Activated CD4-positive, alpha-beta T cell treated with anti-CD3 and anti-CD28 coated beads, Interleukin-2, Interleukin-6, amounts not matched to agents 100 ng/mL and 50 ng/mL, durations not matched to agents 16 hours and 8 hours (primary cell): ENCODE data around the gene SNX7.

ENCODE experiments used
- DNase-seq: peaks from one replicate; pipeline ENCODE4 v3.0.0-alpha.2; 2020

The SNX7 gene

DNA sequence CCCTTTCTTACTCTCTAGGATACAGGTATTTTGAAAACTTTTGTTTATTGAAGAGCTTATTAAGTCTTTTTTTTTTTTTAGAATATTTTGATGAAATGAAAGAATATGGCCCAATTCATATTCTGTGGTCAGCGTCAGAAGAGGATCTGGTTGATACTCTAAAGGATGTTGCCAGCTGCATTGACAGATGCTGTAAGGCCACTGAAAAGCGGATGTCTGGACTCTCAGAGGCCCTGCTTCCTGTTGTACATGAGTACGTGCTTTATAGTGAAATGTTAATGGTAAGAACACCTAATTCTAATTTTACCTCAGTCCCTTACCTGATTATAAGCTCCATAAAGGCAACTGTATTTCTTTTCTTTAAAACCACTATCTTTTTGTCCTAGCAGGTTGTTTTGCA lies 37.1 kb downstream of the SNX7 start:
- DNase-seq = no peak

DNA sequence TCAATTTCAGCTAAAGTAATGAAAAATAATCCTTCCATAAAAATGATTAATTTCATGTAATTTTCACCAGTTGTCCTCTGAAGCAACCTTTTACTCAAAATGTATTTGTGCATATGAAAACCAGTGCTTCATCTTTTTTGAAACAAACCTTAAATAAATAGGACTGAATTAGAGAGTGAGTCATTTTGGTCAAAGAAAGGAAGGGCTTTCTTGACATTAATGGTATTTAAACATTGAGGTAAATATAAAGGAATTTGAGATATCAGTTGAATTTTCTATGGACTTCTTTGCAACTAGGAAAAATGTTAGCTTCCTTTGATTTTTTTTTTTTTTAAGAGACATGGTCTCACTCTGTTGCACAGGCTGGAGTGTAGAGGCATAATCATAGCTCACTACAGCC lies 38.7 kb downstream of the SNX7 start:
- no peak for DNase-seq

DNA sequence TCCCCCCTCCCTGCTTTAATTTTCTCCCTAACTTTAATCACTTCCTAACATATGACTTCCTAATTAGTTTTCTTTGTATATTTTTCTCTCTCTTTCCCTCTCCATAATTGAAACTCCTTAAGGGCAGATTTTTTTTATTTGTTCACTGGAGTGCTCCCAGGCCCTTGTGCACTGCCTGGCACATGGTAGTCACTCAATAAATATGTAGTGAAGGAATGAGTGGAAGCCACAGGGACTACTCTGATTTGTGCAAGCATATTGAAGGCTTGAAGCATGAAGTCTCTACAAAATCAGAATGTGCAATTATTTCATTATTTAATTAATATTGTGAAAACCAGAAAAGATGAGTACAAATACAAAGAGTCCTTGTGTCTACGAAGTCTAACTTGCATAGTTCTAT lies 41.5 kb downstream of the SNX7 start:
- DNase-seq = no peak

DNA sequence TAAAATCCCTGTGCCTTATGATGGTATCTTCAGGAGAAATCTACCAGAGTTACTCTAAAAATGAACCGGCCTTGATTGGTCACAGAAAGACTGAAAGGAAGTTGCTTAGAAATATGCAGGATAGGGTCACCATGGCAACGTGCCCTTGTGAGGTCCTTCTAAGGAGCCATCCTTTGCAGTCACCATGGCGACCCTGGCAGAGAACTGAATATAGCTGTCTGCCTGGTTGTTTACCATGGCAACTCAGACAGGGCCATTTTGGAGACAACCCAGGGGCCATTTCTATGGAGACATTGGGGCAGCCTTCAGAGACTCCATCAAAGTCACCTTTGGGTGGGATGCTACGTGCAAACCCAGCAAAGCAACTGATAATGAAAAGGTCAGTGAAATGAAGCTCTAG lies 43.0 kb downstream of the SNX7 start:
- no peak for DNase-seq

DNA sequence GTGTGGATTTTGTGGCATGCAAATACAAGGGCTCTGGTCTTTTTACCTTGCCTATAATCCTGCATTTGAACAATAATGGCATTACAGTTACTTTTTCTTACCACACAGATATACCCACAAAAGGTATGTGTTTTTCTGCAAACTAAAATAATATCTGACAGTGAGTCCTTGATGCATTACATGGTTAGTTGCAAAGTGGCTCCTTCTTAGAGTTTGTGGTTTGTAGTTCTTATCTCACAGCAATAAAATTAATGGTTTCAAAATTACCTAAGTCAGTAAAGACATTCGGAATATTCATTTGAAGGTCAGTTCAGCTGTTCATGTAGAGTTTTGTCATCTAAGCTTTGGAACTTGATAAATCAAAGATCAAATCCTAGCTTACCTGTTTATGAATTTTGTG lies 43.5 kb downstream of the SNX7 start:
- DNase-seq = no peak

DNA sequence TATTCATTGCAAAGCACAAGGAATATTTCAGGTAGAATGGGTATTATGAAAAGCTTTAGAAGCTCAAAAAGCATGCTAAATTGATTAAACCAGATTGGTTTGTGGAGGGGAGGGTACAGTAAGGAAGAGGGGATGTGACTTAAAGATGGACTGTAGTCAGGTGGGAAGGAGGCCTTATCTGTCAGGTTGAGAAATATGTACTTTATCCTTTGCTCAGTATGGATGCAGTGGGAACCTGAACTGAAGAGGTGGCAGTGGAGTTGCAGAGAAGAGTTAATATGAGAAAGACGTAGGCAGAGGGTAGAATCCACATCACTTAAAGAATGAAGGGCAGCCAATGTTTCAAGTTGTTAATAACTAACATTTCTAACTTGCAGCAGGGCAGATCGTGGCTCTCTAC lies 44.1 kb downstream of the SNX7 start:
- DNase-seq = no peak

DNA sequence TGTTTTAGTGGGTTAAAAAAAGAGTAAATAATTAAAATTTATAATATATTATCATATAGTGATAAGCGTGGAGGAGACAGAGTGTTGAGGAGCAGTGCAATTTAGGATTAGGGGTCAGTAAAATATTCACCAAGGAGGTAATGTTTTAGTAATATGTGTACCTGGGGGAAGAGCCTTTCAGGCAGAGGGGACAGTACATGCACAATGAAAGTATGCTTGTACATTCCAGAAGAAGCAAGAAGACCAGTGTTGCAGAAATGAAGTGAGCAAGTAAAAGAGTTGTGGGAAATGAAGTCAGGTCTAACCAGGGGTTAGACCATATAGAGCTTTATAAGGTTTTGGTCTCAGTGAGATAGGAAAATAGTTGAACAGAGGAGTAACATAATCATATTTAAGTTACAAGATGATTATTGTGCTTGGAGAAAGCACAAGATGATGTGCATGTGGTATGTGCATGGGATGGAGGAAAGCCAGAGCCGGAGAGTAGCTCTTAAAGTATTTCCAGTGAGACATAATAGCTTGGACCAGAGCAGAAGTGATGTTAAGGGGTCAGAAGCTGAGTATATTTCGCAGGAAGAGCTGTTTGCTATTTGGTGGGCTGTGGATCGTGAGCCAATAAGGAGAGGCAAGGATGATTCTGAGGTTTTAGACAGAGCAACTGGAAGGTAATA lies 44.8 kb downstream of the SNX7 start:
- no peak for DNase-seq

DNA sequence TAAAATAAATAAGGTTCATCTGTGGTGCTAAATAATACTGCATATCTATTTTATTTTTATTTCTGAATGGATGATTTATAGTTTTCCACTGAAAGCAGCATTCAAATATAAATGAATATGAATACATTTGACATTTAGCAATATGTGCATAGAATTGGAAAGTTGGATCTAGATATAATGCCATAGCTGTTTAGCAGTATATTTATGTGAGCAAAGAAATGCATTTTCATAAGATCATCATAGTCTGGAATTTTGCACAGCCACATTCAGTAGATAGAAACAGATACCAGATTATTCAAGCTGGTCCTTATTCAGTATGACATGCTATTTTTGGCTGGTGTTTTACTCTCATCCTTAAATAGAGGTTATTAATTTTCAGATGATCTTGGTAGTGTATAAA lies 46.0 kb downstream of the SNX7 start:
- DNase-seq = no peak

DNA sequence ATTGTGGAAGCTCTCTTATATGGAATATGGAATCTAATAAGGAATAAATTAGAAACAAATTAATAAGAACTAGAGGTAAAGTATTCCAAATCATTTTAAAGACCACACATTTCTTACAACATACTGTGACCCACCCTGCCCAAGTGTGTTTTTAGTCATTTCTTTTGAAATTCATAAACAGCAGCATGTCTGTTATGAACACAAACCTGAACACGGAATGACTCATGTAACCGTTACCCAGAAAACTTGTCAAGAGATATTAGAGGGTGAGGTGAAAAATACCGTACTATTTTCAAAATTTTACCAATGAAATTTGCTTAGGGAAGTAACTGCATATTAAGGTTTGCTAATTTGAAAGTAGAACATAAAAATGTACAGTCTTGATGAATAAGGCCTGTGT lies 48.4 kb downstream of the SNX7 start:
- no peak for DNase-seq

DNA sequence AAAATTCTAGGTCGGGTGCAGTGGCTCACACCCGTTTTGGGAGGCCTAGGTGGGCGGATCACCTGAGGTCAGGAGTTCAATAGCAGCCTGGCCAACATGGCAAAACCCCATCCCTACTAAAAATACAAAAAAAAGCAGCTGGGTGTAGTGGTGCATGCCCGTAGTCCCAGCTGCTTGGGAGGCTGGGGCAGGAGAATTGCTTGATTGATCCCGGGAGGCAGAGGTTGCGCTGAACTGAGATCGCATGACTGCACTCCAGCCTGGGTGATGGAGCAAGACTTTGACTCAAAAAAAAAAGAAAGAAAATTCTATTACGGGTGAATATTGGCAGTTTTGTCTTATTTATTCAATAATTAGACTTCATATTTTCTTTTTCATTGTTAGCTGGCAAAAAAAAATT lies 62.1 kb downstream of the SNX7 start:
- no peak for DNase-seq

DNA sequence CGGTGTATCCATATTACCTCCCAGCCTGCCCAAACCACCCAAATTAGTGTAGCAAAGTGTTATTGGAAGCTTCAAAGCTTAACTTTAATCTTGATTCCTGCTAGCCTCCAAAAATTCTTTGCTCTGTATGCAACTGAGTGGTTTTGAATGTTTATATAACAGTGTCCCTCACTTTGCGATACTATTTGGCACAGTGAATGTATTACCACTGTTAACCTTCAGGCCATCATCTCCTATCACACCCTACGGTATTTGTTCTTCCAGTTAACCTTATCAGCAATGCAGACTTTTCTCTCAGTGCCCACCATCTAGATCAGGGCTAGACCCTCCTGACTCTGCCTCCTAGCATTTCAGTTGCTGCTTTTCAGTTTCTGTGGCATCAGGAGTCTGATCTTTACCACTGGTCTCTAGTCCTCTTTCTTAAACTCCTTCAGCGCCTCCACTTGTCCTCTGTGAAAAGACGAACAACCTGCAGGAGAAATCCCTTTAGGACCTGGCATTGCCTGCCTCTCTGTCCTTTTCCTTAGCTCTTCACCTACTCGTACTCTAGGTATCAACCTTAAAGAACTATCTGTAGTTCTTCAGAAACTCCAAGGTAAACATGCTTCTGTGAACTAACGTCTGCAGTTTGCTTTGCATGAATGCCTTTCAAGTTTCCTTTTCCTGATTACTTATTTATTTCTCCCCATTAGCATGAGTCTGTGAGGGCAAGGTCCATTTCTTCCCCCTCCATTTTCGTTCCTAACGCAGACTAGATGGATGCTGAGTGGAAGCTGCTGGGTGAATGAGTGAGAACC lies 71.7 kb downstream of the SNX7 start:
- DNase-seq = no peak

DNA sequence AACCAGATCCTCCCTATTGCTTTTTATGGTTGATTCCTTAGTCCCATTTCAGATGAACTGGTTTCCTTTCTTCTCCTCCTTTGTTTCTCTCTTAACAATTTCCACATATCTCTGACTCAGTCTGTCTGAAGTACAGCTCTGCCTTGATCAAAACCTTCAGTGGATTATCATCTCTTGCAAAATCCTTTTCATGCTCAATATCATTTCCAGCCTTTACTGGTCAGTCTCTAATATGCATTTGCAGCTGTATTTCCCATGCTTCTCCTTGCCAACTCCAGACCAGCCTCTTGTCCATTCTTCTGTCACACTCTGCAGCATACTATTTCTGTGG lies 72.2 kb downstream of the SNX7 start:
- no peak for DNase-seq

DNA sequence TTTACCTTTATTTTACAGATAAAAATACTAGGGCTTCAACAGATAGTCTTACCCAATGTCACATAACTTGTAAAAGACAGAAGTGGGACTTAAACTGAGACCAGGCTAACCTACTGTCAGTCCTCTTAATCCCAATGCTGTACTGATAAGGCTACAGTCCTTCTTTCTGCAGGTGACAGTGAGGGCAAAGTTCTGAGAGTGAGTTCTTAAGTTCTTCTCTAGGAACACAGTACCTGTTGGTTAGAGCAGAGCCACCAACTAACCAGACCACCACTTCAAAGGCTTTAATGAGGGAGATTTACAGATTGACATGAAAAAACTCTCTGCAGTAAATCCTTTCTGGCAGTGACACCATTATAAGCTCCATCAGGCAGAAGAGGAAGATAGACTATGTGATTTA lies 74.2 kb downstream of the SNX7 start:
- DNase-seq = no peak

DNA sequence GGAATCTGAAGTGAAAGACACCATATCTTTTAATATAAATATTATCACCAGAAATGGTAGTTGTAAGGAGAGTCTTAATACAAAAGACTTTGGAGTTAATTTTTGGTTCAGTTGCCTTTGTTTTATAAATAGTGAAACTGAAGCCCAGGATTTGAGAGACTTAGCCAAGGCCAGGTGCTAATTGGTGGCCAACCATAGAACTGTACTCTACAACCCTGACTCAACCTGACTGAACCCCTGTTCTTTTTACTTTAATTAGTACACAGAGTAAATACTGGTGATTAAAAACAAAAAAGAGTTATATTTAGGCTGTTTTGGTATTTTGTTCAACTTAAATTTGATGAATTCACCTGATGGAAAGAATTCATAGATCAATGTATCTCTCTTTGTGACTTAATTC lies 76.3 kb downstream of the SNX7 start:
- DNase-seq = no peak

DNA sequence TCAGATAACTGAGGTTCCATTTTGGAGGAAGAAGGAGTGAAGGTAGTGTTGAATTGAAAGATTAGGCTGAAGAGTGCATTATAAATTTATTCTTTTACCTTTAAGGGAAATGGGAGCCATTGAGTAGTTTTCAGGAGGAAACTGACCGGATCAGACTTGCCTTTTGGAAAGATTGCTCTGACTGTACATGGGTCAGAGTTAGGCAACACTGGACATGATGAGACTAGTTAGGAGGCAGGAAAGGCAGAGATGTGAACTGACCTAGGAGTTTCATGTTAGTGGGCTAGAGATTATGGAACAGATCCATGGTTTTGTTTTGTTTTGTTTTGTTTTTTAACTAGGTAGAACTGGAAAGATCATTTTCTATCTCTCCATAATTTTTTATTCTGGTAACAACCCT lies 78.2 kb downstream of the SNX7 start:
- DNase-seq = no peak

DNA sequence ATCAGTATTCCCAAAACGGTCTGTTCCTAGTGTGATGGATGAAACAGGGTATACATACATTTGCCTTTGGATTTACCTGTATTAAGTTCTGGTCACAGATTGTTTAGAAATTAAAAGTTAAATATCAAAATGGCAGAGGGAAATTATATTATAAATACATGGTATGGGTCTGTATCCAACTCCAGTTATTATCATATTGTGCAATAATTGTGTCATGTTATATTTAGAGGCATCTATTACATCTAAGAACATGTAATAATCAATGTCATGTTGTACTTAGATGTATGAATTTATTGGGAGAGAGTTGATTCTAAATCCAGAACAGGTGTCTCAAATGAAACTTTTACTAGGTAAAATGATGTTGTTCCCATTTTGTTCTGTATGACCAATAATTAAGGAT lies 79.6 kb downstream of the SNX7 start:
- no peak for DNase-seq

DNA sequence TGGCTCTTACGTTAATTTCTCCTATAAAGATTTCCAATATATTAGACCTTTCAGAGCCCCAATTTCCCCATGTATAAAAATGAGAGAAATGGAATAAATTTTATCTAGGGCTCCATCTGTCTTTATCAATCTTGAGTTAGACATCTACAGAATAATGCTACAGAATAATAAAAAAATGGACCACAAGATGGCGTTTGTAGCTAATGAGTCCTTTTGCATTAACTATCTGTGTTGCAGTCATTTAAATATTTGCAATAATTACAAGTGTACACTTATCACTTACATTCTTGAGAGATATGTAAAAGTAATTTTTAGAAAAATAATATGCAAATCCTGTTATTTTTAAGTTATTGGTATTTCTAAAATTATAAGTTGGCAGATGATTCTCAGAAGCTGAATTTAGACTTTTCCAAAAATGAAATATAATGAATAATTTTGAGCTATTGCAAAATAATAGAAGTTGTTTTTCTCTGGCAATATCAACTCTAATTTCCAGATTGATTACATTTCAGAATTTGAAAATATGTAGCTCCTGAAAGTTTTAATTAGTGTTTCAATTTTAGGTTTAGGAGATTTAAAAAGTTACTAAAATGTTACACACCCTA lies 87.7 kb downstream of the SNX7 start:
- DNase-seq = peak; percentile 1

DNA sequence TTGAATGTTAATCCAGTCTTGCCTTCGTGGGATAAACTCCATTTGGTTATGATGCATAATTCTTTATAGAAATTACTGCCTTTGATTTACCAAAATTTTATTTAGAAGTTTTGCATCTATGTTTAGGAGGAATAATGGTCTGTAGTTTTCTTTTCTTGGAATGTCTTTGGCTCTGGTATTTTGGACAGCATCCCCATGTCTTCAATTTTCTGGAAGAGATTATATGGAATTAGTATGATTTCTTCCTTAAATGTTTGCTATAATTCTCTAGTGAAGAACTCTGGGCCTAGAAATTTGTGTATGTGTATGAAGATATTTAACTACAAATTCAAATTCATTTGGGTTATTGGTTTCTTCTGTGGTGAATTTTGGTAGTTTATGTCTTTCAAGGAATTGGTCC lies 92.7 kb downstream of the SNX7 start:
- DNase-seq = no peak

DNA sequence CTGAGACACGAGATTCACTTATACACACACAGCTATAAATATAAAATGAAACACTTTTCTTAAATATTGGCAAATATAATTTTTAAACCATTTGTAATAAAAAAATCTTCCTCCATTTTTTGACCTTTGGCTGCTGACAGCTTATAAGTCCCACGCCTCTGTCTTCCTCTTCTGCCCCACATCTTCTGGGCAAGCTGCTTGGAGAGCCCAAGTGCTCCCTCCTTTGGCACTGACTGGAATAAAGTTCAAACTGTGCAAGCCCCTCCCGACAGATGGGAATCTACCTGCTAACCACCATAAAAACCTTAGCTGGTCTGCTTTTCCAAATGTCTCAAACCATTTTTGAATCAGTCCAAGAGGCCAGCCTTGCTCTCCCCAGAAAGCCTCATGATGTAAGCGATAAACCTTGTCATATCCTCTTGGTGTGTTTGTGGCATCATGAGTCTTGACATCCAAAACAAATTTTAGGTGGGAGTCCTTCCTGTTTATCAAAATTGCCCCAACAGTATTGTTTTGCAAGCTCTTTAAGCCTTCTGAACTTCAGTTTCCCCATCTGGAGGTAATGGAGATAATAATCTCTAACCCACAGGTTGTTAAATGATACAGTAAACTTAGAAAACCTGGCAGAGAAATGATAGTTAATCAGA lies 99.8 kb downstream of the SNX7 start:
- DNase-seq = no peak

DNA sequence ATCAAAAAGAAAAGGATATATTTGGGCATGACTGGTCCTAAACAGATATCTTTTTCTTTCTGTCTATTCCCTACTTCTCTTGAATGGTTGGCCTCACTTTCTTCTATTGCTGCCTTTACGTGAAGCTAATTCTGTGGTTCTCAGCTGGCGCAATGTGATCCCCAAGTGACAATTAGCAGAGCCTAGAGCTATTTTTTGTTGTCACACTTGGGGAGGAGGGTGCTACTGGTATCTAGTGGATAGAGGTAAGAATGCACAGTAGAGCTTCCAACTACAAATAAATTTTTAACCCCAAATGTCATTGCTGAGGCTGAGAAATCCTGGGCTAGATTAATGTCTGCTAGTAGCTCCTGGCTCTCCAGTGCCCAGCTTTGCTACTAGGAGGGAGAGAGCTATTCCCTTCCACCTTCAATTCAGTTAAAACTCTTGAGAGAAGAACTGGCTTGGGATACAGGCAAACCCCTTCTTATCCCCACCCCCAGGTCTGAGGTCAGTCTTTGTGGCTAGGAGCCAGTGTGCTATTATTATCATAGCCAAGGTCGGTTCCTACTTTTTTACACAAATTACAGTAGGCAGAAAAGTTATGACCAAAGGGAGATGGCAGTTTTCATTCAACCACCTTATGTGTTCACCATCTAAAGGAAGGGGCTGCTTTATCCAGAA lies 102.1 kb downstream of the SNX7 start:
- DNase-seq = no peak

DNA sequence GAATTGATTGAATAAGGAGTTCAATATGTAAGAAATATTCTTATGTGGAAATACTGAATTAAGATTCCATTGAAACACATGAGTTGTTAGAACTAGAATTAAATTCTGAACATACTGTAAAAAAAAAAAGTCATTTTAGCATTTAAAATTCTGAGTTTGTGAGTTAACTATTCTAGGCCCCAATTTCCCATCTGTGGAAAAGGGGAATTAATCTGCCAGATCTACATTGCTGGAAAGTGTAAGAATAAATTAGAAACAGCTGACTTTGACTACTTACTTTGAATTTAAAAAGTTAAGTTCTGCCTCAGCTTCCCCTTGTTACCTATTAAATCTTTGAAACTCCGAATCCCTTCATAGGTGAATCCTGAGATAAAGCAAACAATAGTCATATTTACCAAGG lies 103.0 kb downstream of the SNX7 start:
- DNase-seq = no peak

DNA sequence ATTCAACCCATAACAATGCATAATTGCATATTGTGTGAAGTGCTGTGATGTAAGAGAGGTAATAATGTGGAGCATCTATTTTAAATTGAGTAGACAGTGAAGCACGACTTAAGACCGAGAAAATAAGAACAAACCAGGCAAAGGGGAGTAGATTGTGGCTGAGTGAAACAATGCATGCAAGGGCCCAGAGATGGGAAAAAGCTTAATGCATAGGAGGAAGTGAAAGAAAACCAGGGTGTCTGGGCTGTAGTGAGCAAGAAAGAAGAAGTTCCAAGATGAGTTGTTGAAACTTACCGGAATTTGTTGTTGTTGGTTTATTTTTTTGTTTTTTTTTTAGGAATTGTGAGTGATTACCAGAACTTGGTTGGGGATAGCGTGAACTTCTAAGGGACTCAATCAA lies 104.7 kb downstream of the SNX7 start:
- DNase-seq = no peak

DNA sequence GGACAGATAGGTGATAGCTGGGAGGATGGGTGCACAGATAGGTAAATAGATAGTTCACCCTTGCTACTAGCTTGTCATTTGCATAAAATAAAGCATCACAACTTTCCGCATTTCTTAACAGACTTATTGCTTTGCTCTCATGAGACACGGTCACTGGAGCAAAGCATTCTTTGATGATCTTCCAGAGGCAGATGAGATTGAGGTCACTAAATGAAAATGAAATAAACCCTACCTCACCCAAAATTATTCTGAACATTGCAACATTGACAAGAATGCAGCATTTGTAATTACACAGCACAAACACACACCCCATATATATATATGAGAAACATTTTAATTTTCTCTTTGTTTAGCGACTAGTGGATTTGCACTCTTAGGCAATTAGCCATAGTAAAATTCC lies 107.6 kb downstream of the SNX7 start:
- DNase-seq = no peak

DNA sequence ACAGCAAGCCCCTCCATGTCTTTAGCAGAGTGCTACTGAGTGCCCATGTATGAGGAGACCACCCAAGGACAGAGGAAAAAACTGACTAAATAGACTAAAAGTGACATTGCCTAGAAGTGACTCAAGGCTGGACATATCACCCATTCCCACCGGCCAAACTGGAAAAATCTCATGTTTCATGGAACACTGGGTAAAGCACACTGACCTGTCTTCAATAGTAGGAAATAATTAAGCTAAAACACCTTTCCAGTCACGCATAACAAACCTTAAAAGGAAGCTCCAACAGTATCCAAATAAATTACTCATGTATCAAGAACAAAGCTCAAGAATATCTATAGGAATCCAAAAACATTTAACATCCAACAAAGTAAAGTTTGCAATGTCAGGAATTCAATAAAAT lies 120.4 kb downstream of the SNX7 start:
- no peak for DNase-seq
